NK-92 treated with Interleukin-12 subunit alpha and Interleukin-12 subunit beta, amount 100 ng/mL, for 24 hours (cell line): ENCODE measurements around the gene ACP1.
A peak's percentile ranks its signal among the peaks of the same experiment; 100 is the strongest.
"Not testable (repeated sequence)": the region's sequence is repeated elsewhere in the genome, so short reads cannot be mapped to it uniquely, and the experiment has no call there.

Experiments used
- DNase-seq: peaks from one replicate; lab custom pipeline; 2025; lab: John Stamatoyannopoulos, UW

Gene ACP1

DNA sequence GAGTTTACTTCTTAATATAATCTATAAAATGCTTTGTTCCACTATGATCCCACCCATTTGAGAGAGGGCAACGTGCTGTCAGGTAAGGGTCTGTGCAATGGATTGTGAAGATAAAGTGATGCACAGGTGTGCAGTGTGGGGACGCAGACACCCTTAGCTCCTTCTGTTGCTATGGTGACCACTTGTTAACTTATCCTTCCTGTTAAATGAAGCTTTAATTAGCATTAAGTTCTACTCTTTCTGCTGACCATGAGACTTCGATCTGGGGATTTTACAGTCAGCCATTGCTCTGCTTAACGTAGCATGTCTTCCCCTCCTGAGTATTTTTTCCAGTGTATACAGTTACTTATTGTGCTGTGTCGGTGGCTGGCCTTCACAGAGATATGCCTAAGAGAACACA is 46.2 kb downstream of the ACP1 start:
- no peak for DNase-seq

- no peak for DNase-seq
Observed at GRCh38 chr2:313991-314390, 49.2 kb downstream of the ACP1 start.

GRCh38 chr2:314561-315336 is 50.0 kb downstream of the ACP1 start:
- no peak for DNase-seq

- not testable (repeated sequence) for DNase-seq
Observed at GRCh38 chr2:315925-316324, 51.2 kb downstream of the ACP1 start.

DNA sequence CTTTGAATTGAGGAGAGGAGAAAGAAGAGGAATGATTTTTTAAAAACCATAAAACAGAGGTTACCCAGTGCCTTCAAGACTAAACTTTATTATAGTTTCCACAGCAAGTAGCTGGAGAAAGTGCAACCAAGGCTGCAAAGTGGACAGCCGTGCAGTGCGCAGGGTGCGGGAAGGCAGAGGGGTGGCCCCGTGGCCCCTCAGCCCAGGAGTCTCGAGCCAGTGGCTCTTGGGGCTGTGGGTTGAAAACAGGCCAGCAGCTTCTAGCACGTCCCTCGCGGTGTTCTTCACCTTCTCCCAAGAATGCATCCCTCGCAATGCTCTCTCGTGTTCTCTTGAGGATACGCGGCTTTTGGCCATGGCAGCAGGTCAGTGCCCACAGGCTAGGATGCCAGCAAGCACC is 51.6 kb downstream of the ACP1 start:
- DNase-seq = no peak

DNA sequence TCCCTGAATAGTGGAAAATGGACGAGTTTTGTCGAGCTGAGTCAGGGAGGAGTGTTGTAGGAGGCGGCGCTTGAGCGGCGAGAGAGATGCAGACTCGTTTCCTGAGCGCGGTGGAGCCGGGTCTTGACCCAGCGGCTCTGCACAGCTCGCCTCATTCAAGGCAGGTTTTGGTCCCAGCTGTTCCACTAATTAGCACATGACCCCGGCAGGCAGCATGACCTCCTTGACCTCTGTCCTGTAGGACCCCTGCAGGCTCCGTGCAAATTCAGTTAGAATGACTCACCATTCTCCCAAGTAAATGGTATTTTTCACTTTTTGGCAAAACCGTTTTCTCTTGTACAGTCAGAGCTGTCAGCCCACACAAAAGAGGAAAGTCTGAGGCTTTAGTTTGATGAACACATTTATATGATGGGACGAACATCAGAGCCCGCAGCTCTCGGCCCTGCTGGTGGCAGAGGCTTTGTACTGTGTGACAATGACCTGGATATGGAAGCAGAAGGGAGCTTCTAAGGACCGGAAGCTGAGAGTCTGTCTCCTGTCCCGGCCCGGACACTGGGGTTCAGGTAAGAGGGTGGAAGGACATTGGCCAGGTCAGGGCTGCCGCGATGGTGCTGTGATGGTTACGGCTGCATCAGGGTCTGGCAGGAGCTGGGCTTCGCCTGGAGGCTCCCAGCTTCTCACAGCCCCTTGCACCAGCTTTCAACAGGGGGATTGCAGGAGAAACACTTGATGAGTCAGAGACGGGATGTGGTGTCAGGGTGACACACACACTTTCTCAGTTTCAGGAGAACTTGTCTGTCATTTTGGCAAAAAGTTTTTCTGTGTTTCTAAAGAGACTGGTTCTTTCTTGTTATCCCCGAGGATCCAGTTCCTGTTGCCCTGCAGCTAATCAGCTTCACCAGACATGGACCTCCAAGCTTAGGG is 53.0 kb downstream of the ACP1 start:
- peak; percentile 52 for DNase-seq

GRCh38 chr2:319059-319600 is 54.4 kb downstream of the ACP1 start:
- no peak for DNase-seq

DNA sequence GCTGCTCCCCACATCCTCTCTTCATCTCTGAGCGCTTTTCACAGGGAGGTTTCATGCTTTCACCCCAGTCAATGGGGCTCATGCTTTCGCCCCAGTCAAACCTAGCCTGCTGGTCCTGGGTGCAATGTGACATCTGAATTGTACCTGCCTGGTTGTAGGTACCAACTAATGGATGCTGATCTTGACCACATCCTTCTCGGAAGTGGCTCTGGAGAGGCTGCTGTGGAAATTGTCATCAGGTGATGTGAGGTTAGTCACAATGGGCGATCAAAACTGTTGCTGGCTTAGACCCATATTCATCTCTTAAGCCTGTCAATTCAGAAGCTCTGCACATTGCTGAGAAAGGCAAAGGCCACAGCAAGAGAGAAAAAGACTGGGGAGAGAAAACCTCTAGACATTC is 55.8 kb downstream of the ACP1 start:
- peak; percentile 37 for DNase-seq

DNA sequence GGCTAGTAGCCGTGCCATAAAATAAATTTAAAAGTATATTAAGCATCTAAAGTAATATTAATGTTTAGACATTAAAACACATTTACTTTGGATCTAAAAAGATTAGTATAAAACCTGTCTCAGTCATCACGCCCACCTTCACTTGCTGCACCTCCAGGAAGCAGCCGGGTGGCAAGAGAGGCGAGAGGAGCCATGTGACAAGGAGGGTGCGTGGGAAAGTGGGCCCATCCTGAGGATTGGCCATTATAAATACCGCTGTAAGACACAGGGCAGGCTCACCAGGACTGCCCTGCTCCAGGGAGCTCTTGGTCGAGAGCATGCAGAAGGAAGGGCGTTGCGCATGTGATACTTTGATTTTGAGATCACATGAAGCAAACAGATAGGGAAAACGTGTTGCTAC is 57.6 kb downstream of the ACP1 start:
- no peak for DNase-seq

DNA sequence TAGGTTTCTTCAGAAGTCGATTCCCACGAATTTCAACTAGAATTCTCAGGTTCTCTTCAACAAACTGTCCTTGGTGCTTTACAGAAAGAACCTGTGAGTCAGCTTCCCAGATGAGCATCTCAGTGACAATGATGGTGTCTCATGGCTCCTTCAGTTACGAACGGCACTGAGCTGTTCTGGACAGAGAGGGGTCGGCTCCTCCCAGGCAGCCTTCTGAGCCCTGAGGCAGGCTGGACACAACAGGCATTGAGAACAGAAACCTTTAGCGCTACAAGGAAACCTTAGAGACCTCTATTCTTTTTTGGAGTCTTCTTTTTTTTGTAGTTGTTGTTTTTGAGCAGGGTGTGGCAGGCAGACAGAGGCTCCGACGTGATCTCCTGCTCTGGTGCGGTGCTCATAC is 58.3 kb downstream of the ACP1 start:
- DNase-seq = no peak
